ENCODE results near the gene ATP11A. TPM values are rescaled to one million over a fixed set of nuclear protein-coding genes. Genes with fewer than 3 reads are reported as not detected.

The ATP11A gene
- total RNA-seq, 2 experiments from 2014 or later, result 42.1 to 50.7 TPM

- H3K4me3 Mint-ChIP-seq, result peak overlapping the region; percentile 9
- peak overlapping the region; percentile 70 for H3K27ac Mint-ChIP-seq
- DNase-seq (peak; percentile 61), ATAC-seq (peak; percentile 97)
- CTCF ChIA-PET, result no interaction called here
- H3K36me3 Mint-ChIP-seq (ENCODE audit: low read depth), result no peaks in the 10 kb centered on the region
- no peaks in the 10 kb centered on the region for H3K27me3 Mint-ChIP-seq
- intact Hi-C loops (cut with DNase I, micrococcal nuclease), result loop anchor here in 1 of 2 experiments (2.0 kb wide), 1 partner anchor 64 kb away; no protein-coding TSS in a partner anchor
- no peaks in the 10 kb centered on the region for H3K9me3 Mint-ChIP-seq (ENCODE audit: low read depth)
- H3K4me1 Mint-ChIP-seq, result peaks cover 14% of the 10 kb centered on the region
- POLR2A ChIA-PET, result no interaction called here
Observed at GRCh38 chr13:112752711-112753541, 63.1 kb downstream of the ATP11A start.

- intact Hi-C loops (cut with DNase I, micrococcal nuclease), result loop anchor here in 1 of 2 experiments (2.0 kb wide), 1 partner anchor 65 kb away; no protein-coding TSS in a partner anchor
- Mint-ChIP-seq H3K9me3 (ENCODE audit: low read depth) (no peaks in the 10 kb centered on the region), H3K27ac (no peak overlapping the region), H3K36me3 (ENCODE audit: low read depth) (no peaks in the 10 kb centered on the region), H3K27me3 (no peaks in the 10 kb centered on the region), H3K4me1 (peaks cover 18% of the 10 kb centered on the region), H3K4me3 (no peak overlapping the region)
- ATAC-seq (no peak), DNase-seq (no peak)
- ChIA-PET POLR2A (no interaction called here), CTCF (no interaction called here)
Observed at GRCh38 chr13:112753833-112754232, 64.0 kb downstream of the ATP11A start.

- Mint-ChIP-seq H3K4me3 (no peak overlapping the region), H3K36me3 (ENCODE audit: low read depth) (no peaks in the 10 kb centered on the region), H3K4me1 (peaks cover 20% of the 10 kb centered on the region), H3K27ac (no peak overlapping the region), H3K9me3 (ENCODE audit: low read depth) (no peaks in the 10 kb centered on the region), H3K27me3 (no peaks in the 10 kb centered on the region)
- no peak for ATAC-seq
- CTCF ChIA-PET, result no interaction called here
- POLR2A ChIA-PET, result no interaction called here
- DNase-seq, result no peak
- intact Hi-C loops (cut with DNase I, micrococcal nuclease), result no loop called here
Observed at GRCh38 chr13:112754281-112755025, 64.6 kb downstream of the ATP11A start.

- H3K27me3 Mint-ChIP-seq, result no peaks in the 10 kb centered on the region
- no peaks in the 10 kb centered on the region for H3K9me3 Mint-ChIP-seq (ENCODE audit: low read depth)
- peaks cover 20% of the 10 kb centered on the region for H3K4me1 Mint-ChIP-seq
- no peak for ATAC-seq
- no peak for DNase-seq
- no peak overlapping the region for H3K27ac Mint-ChIP-seq
- H3K4me3 Mint-ChIP-seq, result no peak overlapping the region
- H3K36me3 Mint-ChIP-seq (ENCODE audit: low read depth), result no peaks in the 10 kb centered on the region
- ChIA-PET POLR2A (no interaction called here), CTCF (no interaction called here)
- intact Hi-C loops (cut with DNase I, micrococcal nuclease), result no loop called here
Observed at GRCh38 chr13:112755331-112755730, 65.5 kb downstream of the ATP11A start.

- DNase-seq (no peak), ATAC-seq (no peak)
- peaks cover 20% of the 10 kb centered on the region for H3K4me1 Mint-ChIP-seq
- ChIA-PET CTCF (no interaction called here), POLR2A (no interaction called here)
- H3K27me3 Mint-ChIP-seq, result no peaks in the 10 kb centered on the region
- no peaks in the 10 kb centered on the region for H3K9me3 Mint-ChIP-seq (ENCODE audit: low read depth)
- intact Hi-C loops (cut with DNase I, micrococcal nuclease), result no loop called here
- no peak overlapping the region for H3K27ac Mint-ChIP-seq
- no peaks in the 10 kb centered on the region for H3K36me3 Mint-ChIP-seq (ENCODE audit: low read depth)
- H3K4me3 Mint-ChIP-seq, result no peak overlapping the region
Observed at GRCh38 chr13:112756081-112756480, 66.2 kb downstream of the ATP11A start.

DNA sequence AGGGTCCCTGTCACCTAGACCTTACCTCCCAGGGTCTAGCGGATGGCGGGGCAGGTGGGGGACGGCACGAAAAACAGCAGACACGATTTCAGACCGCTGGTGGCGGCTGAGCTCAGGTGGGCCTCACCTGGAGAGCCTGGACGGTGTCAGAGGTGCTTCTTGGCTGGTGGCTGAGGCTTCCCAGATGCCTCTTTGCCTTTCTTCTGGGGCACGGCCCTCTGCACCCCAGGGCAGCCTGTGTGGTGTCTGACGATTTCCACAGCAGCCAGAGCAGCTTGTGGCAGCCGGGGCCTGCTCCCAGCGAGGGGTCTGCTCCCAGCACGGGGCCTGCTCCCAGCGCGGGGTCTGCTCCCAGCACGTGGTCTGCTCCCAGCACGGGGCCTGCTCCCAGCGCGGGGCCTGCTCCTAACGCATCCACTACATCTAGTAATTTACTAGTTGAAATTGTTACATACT, 66.7 kb downstream of the ATP11A start:
- no peaks in the 10 kb centered on the region for H3K9me3 Mint-ChIP-seq (ENCODE audit: low read depth)
- peaks cover 20% of the 10 kb centered on the region for H3K4me1 Mint-ChIP-seq

DNA sequence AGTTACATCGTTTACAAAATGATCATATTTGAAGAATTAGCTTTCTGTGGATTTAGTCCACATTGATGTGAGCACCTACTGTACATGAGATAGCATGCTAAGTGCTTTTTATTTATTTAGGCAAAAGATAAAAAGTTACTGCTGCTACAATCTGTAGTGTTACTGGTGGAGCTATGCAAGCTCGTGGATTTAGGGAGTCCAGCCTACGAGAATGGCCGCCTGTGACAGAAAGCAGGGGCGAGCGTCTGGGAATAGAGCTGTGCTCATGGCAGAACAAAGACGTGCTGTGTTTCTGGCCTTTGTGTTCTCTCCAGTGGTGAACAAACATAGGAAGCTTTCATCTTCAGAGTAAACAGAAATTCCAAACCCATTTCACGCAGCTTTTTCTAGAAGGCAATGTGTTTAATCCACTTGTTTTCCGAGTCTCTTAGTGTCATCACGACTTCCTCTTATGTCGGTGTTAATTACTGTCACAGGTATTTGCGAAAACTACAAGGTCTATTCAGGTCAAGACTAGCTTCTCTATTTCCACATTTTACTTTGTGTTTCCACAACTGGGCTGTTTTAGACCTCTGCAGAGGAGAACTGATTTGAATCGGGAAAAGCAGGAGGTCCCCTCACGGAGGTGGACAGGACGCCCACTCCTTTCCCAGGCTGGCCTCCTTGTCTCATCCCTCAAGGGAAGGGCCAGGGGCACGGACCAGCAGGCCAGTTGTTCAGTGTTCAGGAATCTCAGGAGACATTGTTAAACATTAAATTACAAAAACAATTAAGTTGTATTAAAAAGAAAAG, 67.3 kb downstream of the ATP11A start:
- DNase-seq (no peak), ATAC-seq (no peak)
- Mint-ChIP-seq H3K9me3 (ENCODE audit: low read depth) (no peaks in the 10 kb centered on the region), H3K36me3 (ENCODE audit: low read depth) (no peaks in the 10 kb centered on the region), H3K27me3 (no peaks in the 10 kb centered on the region), H3K4me1 (peaks cover 20% of the 10 kb centered on the region), H3K4me3 (no peak overlapping the region), H3K27ac (no peak overlapping the region)
- intact Hi-C loops (cut with DNase I, micrococcal nuclease), result no loop called here
- CTCF ChIA-PET, result interaction anchor here (0.8 kb wide), 1 partner anchor 655 kb away, joined by 3 read pairs; no protein-coding TSS in a partner anchor
- POLR2A ChIA-PET, result no interaction called here

More for the DNA sequence above, 66.7 kb downstream of the ATP11A start:
- Mint-ChIP-seq H3K4me3 (no peak overlapping the region), H3K27me3 (no peaks in the 10 kb centered on the region), H3K36me3 (ENCODE audit: low read depth) (no peaks in the 10 kb centered on the region), H3K27ac (no peak overlapping the region)
- POLR2A ChIA-PET, result no interaction called here
- ATAC-seq (no peak), DNase-seq (no peak)
- intact Hi-C loops (cut with DNase I, micrococcal nuclease), result no loop called here
- CTCF ChIA-PET, result interaction anchor here (0.8 kb wide), 1 partner anchor 655 kb away, joined by 3 read pairs; no protein-coding TSS in a partner anchor

GRCh38 chr13:112757759-112758086, 67.9 kb downstream of the ATP11A start:
- H3K27ac Mint-ChIP-seq, result no peak overlapping the region
- intact Hi-C loops (cut with DNase I, micrococcal nuclease), result no loop called here
- H3K4me1 Mint-ChIP-seq, result peaks cover 16% of the 10 kb centered on the region
- ATAC-seq (no peak), DNase-seq (no peak)
- H3K4me3 Mint-ChIP-seq, result no peak overlapping the region
- ChIA-PET CTCF (no interaction called here), POLR2A (no interaction called here)
- H3K36me3 Mint-ChIP-seq (ENCODE audit: low read depth), result no peaks in the 10 kb centered on the region
- H3K9me3 Mint-ChIP-seq (ENCODE audit: low read depth), result no peaks in the 10 kb centered on the region
- H3K27me3 Mint-ChIP-seq, result no peaks in the 10 kb centered on the region

- ChIA-PET POLR2A (no interaction called here), CTCF (no interaction called here)
- H3K36me3 Mint-ChIP-seq (ENCODE audit: low read depth), result no peaks in the 10 kb centered on the region
- H3K4me1 Mint-ChIP-seq, result peaks cover 5% of the 10 kb centered on the region
- H3K27ac Mint-ChIP-seq, result no peak overlapping the region
- no peak overlapping the region for H3K4me3 Mint-ChIP-seq
- H3K9me3 Mint-ChIP-seq (ENCODE audit: low read depth), result no peaks in the 10 kb centered on the region
- intact Hi-C loops (cut with DNase I, micrococcal nuclease), result no loop called here
- H3K27me3 Mint-ChIP-seq, result no peaks in the 10 kb centered on the region
- DNase-seq, result no peak
- no peak for ATAC-seq
Observed at GRCh38 chr13:112759053-112759452, 69.2 kb downstream of the ATP11A start.

DNA sequence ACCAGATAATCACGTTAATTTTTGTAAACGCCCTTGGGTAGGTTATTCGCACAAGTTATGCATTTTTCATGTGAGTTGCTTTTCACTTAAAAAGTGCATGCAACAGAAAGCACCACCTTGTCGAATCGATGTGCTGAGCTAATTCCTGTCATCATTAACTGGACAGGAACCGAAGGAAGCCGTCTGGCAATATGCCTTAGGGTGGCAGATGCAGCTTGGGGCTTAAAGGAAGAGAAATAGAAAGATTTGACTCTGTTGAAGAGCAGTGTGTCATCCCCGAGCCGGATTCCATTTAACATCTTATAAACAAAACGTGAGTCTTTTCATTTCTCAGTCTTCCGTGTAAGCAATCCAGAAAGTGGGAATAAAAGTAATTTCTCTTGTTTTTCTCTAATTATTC, 70.0 kb downstream of the ATP11A start:
- CTCF ChIA-PET, result interaction anchor here (0.7 kb wide), 1 partner anchor 127 kb away, joined by 3 read pairs; no protein-coding TSS in a partner anchor
- Mint-ChIP-seq H3K27me3 (no peaks in the 10 kb centered on the region), H3K27ac (no peak overlapping the region), H3K4me3 (no peak overlapping the region), H3K9me3 (ENCODE audit: low read depth) (no peaks in the 10 kb centered on the region), H3K36me3 (ENCODE audit: low read depth) (no peaks in the 10 kb centered on the region), H3K4me1 (peaks cover 5% of the 10 kb centered on the region)
- DNase-seq (no peak), ATAC-seq (no peak)
- intact Hi-C loops (cut with DNase I, micrococcal nuclease), result no loop called here
- POLR2A ChIA-PET, result no interaction called here

DNA sequence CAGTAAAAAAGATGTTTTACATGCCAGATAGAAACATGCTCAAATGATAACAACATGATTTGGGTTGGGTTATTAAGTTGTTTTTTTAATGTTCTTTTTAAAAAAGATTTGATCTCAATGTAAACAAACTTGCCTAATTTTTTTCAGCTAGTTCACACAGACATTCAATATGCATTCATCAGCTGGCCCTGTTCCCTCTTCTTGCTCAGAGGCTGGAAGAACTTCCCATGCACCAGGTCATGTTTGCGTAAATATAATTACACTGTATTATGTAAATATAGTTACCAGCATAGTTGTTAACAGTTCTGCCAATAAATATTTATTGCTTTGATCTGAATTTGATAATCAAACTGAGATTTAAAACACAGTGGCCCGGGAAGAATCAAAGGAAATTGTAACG, 70.6 kb downstream of the ATP11A start:
- Mint-ChIP-seq H3K9me3 (ENCODE audit: low read depth) (no peaks in the 10 kb centered on the region), H3K4me3 (no peak overlapping the region), H3K27me3 (no peaks in the 10 kb centered on the region), H3K27ac (no peak overlapping the region), H3K36me3 (ENCODE audit: low read depth) (no peaks in the 10 kb centered on the region), H3K4me1 (peaks cover 8% of the 10 kb centered on the region)
- CTCF ChIA-PET, result no interaction called here
- DNase-seq (no peak), ATAC-seq (no peak)
- intact Hi-C loops (cut with DNase I, micrococcal nuclease), result no loop called here
- POLR2A ChIA-PET, result interaction anchor here (0.5 kb wide), 1 partner anchor 32 kb away, joined by 3 read pairs; no protein-coding TSS in a partner anchor

Data from activated CD4-positive, alpha-beta T cell treated with anti-CD3 and anti-CD28 coated beads for 36 hours (primary cell).